Activated CD4-positive, alpha-beta T cell treated with anti-CD3 and anti-CD28 coated beads, Interleukin-2, amount 50 U/mL, for 24 hours (primary cell): ENCODE data around the gene COL11A1.
"Not testable (repeated sequence)": the region's sequence is repeated elsewhere in the genome, so short reads cannot be mapped to it uniquely, and the experiment has no call there.

ENCODE experiments used
- DNase-seq, 2 donors: peaks; one replicate each; pipeline ENCODE4 v3.0.0-alpha.2; 2020; ENCODE audit warnings: low read depth in 1 of 2, low spot score in 1 of 2

The COL11A1 gene

DNA sequence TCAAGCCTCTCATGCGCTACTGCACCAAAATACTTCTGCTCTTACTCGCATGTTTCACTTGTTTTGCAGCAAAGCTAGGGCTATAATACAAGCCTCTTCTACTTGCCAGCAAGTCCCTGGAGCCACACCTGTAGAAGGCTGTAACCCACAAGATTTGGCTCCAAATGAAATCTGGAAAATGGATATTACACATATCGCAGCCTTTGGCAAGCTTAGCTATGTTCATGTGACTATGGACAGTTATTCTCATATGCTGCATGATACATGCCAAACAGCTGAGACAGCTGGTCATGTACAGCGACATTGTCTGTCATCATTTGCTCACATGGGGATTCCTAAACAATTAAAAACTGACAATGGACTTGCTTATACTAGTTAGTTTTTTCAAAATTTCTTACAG lies 270.3 kb downstream of the COL11A1 start:
- DNase-seq = no peak

DNA sequence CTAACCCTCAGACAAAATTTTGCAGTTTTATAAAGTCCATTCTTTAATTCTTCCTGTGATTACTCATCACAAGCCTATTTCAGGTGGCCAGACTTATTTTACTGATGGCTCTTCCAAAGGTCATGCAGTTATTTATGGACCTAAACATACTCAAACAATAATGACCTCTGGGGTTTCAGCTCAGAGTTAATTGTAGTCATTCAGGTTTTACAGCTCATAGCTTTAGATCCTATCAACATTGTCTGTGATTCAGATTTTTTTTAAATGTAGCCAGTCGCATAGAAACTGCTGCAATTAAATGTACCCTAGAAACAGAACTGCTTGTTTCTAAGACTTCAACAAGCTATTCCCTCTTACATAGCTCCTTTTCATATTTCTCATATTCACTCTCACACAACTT lies 270.8 kb downstream of the COL11A1 start:
- no peak for DNase-seq

- DNase-seq = no peak
These were observed 271.3 kb downstream of the COL11A1 start for GRCh38 chr1:102836991-102837390.

GRCh38 chr1:102834688-102835320 lies 273.5 kb downstream of the COL11A1 start:
- DNase-seq = no peak

DNA sequence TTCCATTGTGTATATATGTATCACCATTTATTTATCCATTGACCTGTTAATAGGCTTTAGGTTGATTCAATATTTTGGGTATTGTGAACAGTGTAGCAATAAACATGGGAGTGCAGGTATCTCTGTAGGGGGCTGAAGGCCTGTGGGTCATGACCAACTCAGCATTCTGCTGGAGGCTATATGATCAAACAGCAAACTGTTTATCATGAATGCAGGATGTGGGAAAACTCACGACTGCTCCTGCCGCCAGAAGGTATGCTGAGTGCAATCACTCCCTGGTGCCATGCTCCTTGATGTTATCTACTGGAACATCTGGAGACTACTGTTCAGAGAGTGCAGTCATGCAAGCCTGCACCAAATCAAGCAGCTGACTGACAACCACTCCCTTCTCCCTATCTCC lies 275.2 kb downstream of the COL11A1 start:
- DNase-seq = no peak

- DNase-seq = not testable (repeated sequence)
These were observed 281.6 kb downstream of the COL11A1 start for GRCh38 chr1:102826706-102827105.
